ENCODE data around the gene ZIC4.

ZIC4 gene

DNA sequence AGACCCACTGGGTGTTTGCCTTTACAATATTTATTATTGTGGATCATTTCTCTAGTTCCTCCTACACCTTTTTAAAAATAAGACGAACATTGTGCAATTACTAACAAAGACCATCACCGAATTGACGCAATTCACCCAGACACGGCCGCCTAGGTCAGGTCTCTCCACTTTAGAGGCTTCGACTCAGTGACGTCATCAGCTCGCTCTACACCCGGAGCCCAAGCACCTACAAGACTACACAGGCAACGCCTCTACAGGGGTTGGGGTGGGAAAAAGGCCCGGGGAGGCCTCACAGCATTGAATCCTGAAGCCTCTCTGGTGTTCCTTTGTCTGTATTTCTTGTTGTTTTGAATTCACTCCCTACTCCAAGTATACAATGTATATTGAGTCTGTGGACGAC is 16.6 kb downstream of the ZIC4 start:
- no peak for DNase-seq

DNA sequence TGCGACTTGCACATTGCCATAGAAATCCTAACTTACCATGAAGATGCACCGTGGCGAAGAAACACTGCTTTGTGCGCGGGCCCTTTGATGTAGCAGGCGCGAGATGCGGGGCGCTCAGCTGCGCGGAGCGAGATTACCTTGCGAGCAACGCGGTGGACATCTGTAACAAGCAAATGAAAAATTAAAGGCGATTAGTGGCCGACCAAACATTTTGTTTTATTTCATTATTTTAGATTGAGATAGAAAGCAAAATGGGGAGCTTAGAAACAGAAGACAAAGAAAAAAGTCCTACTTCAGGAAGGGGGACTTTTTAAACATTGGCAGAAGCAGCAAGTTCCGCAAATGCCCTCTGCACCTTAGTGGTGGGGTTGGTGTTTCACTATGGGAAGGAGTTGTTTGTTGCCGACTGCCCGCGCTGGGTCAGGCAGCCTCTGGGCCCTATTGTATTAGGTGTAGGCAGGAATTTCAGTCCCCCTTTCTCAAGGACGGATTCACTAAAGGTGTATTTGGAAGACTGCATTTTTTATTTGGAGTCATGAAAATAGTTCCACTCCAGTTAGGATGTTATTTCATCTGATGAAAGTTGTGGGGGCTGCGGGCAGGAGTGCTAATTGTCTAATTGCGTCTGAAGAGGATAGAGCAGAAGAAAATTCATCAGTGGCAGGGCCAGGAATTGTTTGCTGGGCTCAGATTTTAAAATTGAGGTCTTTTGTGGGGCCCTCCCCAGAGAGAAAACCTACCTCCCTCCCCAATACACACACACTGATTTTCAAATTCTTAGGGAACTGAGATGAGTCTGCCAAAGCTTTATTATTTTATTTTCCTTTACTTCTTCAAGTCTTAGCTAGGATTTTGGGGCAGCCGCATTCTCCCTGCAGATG is 17.4 kb downstream of the ZIC4 start:
- DNase-seq: no peak

DNA sequence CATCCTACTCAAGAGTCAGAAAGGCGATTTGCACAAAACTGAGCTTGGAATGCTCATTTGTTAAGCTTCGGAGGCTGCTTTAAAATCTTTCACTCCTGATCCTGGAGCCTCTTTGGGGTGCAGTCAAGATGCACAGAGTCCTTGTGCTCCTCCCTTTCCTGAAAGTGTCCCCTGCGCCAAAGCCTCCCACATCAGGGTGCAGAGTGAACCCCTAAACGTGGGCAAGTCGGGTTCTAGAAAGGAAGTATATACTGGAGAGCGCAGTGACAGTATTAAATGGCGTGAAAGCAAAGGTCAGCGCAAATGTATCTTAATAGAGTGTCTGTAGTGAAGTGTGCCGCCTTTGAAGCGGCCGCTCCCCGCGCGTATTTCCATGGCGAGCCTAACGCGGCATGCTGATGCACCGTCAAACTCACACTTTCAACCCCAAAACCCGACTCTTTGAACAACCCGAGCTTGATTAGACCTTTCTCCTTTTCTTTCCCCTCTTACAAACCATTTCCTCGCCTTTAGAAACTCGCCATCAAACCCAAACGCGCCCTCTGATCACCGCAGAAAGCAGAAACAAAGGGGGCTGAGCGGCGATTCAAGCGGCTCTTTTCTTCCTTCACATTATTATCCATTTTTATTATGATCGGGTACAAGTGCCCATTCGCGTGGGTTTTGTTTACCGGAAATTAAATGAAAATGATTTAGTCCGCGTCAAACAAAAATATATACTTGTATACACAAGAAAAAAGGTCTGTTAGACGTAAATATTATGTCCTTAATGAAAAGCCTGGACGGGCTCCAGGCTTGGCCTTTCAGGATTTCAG is 18.3 kb downstream of the ZIC4 start:
- DNase-seq: no peak

DNA sequence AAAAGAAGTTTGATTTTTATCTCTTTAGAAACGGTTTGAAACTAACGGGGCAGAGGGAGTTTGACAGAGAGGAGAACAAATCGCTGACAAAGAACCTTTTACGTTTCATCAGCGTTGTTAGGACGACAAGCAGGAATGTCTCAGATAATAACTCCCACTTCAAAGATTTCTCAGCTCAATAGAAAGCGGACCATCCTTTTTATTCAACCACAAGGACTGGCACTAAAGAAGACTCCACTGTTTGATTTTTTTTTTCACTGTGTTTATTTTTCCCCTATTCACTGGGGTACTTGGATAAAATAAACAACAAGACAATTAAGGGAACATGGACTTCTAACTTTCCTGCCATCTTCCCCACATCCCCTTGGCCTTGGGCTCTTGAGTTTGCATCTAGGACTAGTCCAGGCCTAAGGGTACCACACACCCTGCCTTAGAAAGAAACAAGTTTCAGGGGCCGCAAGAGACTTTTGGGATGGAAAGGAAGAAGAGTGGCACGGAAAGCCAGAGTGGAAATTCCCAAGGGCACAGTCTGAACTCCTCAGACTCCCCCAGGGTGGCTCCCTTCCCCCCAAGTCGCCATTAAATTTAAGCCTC is 19.0 kb downstream of the ZIC4 start:
- no peak for DNase-seq

DNA sequence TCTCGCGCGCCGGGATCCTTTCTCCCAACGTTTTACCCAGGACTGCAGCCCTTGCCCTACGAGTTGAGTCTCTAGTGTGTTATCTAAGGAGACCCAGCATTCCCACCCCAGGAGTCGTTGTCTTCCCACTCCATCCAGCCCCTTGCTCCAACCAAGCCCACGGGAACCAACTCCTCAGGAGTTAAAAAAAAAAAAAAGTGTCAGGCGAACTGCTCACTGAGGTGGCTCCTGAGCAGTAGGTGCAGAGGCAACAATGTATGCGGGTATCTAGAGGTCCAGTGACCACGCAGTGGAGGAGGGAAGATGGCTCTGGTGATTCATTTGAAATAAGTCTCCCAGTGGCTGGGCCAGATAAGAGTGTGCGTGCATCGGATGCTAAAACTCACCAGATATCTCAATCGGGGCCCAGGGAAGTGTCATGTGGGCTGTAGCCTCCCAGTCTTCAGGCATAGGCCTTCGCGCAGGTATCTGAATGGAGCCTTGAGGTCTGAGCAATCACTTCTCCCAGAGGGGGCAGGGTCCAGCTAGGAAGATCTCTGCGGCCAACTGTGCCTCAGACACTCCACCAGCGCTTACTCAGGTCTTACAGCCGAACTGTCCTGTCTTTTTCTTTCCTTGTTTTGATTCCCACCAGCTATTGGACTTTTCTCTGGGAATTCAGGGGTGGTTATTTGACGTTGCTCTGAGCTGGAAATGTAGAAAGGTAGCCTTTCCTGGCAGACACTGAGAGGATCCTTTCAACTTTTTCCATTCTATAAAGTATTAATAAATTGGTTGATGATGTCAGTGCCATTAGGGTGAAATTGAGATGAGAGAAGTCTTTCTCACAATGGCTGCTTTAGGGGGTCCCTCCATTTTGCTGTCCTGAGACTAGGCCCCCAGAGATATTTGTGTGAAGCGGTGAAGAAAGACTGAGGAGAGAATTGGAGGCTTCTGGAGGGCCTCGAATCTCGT is 21.0 kb downstream of the ZIC4 start:
- DNase-seq: no peak

DNA sequence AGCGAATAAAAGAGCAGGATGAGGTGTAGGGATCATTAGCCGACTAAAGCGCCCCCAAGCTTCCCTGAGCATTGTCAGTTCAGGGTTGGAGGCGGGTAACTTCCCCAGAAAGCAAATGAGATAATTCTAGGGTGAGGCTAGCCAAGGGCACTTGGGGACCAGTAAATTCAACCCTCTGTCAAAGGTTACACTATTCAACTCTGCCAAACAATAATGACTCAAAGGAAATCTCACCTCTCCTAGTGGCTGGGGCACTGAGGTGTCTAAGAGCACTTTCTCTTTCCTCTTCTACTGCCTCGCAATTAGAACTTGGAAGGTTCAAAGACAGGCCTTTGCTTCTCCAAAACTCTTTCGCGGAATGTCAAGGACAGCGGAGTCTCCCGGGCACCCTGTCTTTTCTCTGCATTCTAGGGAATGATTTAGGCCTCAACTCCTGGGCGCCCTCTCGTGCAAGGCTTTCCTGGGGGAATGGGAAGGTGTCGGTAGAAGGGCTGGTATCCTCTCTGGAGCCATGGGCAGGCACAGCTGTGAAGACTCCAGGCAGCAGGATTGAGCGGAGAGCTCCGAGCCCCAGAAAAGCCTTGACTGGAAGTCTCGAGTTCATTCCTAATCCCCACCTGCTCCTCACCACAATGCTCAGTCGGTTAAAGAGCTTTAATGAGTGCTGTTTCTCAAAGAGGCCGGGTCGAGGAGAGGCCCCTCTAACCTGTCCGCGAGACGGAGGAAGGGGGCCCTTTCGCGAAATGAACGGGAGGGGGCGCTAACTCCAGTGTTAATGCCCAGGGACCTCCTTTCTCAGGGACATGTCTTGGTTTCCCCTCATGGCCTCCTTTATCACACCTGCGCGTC is 21.9 kb downstream of the ZIC4 start:
- DNase-seq: no peak

DNA sequence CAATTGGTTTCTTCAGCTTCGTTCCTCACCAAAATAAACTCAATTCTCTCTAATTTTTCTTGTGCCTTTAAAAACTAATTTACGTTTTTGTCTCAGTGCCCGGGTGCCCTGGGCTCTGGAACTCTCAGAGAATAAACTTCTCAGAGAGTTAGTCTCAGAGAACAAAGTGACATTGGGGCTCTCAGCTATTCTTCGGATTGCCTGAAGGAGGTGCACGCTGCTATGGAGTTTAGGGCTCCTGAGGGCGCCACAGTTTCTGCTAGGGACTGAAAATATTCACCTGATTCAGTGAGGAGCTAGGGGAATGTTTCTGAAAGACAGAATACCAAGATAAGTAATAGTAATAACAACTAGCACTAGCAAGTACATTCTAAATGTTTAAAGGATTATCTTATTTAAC is 22.7 kb downstream of the ZIC4 start:
- no peak for DNase-seq

DNA sequence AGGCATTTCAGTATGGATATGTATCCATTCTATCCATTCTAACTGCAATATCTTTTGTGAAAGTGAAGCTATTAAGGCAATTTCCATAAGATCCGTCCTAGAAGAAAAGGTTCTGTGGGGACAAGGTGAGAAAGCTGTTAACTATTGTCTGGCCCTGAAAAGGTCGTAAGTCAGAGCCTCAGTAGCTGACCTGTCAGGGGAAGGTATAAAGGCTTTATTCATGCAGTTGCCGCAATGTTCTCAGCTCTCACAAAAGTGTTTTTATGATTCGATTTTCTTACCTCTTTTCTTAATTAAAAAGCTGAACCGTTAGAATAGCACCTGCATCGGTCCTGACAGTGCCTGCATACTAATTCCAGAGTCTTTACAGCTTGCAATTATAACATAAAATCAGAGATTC is 24.7 kb downstream of the ZIC4 start:
- no peak for DNase-seq

DNA sequence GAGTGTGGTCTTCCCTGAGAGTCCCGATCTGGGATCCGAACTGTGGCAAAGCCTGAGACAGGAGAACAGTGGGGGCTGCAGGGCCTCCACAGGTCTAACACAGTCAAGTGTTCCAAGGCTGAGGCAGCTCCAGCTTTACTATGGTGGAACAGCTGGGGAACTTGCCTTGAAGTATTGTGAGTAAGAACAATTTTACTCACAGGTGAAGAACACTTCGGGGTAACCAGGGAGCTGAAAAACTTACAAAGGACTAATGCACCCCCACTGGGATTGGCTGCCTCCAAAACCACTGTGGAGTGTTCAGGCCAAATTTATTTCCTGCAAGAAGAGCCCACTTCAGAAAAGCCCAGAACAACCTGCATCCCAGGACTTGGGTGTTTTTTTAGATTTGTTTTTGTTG is 25.4 kb downstream of the ZIC4 start:
- no peak for DNase-seq

DNA sequence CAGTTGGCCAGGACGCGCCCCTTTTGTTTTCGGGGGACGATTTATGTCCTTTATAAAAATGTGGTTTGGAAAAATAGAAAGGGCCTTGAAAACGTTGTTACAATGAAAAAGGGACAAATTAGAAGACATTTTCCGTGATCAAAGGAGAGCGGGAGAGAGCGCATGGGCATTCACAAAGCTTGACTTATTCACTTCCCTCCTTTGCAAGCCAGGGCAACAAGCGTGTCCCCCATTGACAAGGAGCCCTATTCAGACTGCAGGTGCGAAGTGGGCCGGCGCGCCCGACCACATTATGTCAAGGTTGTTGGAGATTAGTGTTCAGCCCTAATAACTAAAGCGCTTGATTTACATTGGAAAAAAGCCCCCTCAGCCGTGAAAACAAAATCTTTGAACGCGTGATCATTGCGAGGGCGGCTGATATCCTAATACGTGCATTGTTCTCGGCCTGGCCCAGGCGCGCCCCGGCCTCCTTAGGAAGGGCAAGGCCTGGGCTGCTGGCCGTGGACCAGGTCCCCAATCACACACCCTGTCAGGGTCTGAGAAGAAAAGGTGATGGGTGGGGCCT is 25.9 kb downstream of the ZIC4 start:
- no peak for DNase-seq

DNA sequence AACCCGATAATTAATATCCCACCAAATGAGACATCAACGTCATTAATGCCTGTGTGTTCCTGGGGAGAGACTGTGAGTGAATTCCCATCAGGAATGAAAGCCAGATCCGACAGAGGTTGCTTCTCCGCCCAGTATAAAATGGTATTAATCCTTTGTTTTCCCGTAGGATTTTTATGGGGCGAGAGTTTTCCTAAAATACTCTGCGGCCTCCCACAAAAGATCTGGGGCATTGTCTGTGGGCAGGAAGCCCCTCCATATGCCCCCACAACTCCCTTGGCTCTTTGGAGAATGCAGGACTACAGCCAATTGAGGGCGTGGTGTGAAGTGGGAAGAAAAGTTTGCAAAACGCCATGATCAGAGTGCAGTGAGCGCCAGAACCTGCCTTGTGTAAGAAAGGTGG is 26.7 kb downstream of the ZIC4 start:
- no peak for DNase-seq

DNA sequence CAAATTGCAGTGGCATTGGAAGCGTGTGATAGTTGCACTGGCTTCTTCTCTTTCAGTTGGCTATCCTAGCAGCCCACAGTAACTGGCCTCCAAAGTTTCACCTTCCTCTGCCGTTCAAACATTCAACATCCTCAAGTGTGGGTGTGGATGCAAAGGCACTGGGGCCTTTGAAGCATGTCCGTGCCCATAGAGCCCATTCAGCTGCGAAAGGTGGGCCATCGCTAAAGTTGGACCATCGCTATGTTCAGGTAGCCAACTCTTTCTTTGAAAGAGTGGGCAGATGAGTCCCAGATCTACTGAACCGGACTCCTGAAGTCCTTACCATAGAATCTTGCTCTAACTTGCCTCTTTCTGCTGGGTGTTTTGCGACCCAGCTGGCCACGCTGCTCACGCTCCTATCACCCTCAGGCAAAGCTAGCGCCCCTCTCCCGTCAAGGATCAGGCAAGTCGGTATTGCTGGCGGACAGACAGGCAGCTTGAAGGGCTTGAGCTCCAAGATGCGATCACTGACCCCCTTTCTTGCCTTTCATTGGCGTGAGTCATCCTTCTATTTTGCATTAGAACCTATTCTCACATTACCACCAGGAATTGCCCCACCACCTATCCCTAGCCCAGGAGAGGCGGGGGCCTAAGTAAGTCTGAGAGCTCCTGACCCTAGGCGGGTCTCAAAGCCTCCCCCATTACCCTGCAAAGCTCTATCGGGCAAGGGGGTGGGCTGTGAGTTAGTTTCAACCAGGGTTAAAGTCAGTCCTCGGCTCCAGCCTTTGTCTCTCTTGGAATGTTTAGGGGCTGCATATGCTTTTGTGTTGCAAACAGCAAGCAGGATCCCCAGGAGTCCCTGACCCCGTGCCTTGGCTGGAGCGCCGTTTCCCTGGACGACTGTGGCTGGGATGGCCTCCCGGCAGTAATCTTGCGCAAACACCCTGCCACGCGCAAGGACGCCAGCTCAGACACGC is 28.7 kb downstream of the ZIC4 start:
- DNase-seq: no peak

DNA sequence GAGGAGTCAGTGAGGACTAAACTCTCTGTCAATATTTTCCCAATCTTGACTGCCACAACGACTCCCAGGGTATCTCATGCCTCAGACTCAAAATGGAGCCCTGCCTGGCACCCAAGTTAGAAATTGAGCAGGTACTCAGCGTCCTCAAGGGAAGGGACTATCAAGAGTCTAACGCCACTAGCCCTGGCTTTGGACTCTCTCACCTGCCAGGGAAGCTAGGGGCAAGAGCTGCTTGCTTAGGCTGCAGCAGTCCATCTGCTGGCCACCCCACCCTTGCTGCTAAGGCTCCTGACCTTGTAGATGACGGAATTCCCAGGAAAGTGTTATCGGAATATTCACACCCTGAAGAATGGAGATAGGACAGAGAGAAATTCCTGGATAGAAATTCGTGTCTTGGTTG is 33.0 kb downstream of the ZIC4 start:
- DNase-seq: no peak

DNA sequence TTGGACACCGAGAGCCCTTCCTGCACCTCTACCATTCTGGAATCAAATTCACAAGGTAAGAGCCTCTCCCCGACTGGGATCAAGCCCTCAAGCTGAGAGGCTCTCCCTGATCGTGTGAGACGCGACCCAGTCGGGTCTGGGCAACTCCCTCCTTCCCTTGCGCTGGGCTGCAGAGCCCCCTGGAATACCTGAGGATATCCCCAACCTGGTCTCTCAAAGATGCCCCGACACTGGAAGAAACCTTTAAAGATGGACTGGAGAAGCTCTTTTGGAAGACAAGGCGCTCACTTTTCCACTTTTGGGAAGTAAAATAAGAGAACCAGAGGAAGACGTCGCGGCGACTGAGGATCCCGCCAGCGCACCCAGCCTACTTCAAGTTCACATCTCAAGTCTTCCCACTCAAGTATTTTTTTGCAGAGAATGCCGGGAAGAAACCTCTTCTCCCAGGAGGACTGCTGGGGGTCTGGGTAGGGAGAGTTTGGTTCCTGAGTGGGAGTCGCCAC is 33.8 kb downstream of the ZIC4 start:
- DNase-seq: no peak

DNA sequence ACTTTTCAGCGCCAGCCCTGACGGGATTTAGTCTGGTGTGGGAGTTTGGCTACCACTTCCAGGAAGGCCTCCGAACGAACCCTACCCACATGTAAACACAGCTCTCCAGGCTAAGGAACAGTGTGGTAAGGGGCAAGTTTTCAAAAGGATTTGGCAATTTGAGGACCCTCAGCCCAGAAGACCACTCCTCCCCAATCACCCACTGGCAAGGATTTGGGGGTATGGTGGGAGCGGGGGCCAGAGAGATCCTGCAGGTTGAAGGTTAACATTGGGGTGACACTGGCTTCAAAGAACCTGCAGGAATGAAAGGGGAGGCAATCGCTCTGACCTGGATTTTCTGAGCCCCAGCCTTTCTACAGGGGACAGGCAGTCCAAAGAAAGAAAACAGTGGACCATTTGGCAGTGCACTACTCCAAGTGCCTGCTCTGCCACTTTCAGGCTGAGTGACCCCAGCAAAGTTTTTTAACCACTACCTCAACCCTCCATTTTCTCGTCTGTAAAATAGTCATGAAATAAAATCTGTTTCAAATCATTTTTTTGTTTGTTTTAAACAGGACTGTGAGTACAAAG is 34.5 kb downstream of the ZIC4 start:
- DNase-seq: no peak

DNA sequence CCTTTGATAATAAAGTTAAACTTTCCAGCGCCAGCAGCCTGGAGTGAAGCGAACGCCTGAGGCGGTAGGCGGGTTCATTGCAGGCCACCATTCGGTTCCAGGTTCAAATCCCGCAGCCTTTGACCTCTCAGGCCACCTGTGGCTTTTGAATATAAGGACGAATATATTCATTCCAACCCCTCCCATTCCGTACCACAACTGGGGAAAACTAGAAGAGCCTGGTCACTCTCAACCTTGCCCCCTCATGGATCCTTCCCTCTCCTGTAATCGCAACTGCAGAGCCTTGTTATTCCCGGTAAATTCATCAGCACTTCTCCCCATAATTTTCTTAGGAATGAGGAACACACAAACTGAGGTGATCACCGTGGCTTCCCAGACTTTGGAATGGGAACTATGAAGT is 35.2 kb downstream of the ZIC4 start:
- DNase-seq: no peak

DNA sequence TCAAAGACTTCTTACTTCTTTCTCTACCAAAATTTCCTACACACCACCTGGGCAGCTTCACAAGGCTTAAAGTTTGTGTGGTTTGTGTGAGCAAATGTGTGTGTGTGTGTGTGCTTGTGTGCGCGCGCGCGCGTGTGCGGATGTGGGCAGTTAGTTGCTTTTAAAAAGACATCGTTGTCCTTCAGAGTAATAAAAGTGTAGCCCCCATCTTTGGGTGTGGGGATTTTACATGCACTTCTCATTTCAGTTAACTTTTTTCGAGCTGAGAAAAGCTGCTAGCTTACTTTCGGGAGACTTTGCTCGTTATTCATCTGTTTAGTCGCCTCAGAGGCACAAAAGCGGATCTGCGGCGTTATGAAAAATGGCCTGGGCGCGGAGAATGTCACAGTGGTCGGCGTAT is 36.0 kb downstream of the ZIC4 start:
- DNase-seq: no peak

DNA sequence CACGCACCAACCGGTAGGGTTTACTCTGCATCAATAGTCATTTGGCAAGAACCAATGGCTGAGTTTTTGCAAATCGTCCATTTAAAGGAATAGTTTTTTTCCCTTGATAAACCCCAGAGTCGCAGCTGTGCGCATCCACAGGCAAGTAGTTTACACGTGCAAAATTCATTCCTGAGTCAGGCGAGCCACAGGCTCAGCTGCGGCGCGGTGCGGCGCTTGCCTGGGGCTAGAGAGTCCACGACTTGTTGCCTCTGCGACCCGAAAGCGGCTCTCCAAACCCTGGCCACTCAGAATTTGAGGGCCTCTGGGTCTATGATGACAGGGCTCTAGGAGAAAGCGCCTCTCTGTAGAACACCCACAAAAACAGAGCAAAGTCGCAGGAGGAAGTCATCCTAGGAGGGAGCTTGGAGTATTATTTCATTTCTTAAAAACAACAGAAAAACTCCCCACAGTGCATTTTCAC is 36.7 kb downstream of the ZIC4 start:
- DNase-seq: no peak

DNA sequence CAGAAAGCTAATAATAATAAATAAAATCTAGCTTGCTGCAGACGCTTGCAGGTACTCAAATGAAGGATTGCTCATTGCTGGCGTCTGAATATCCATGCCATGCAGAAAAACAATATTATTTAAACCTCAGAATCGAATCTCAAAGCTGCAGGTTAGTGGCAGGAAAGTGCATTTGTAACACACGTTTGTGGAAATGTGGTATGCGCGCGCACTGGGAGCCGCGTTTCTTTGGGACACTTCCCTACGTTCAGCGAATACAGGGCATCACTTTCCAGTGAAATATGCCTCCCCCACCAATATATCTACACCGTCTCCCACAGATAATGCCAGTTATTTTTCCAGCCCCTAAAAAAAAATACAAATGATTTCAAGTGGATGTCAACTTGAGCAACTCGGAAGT is 37.1 kb downstream of the ZIC4 start:
- no peak for DNase-seq

Data from NCI-H69 (cell line).